ENCODE results near the gene TSPOAP1.

- TF ChIP-seq CTCF (conservative IDR thresholded peaks at IDR 0.05) (no peak), ZFX (IDR thresholded peaks at IDR 0.05) (no peak)
These were observed 11.8 kb upstream of the TSPOAP1 start for GRCh38 chr17:58340405-58340876.
